Measurements from ENCODE around the gene SIPA1L3. TPM values are rescaled to one million over a fixed set of nuclear protein-coding genes. Genes with fewer than 3 reads are reported as not detected.

The SIPA1L3 gene
- total and polyA plus RNA-seq, 9 of the 15 experiments (the other 6 are each of a cell fraction or from before 2014, with no cell fraction given), result 0.01 to 6.1 (median 2.5) TPM

DNA sequence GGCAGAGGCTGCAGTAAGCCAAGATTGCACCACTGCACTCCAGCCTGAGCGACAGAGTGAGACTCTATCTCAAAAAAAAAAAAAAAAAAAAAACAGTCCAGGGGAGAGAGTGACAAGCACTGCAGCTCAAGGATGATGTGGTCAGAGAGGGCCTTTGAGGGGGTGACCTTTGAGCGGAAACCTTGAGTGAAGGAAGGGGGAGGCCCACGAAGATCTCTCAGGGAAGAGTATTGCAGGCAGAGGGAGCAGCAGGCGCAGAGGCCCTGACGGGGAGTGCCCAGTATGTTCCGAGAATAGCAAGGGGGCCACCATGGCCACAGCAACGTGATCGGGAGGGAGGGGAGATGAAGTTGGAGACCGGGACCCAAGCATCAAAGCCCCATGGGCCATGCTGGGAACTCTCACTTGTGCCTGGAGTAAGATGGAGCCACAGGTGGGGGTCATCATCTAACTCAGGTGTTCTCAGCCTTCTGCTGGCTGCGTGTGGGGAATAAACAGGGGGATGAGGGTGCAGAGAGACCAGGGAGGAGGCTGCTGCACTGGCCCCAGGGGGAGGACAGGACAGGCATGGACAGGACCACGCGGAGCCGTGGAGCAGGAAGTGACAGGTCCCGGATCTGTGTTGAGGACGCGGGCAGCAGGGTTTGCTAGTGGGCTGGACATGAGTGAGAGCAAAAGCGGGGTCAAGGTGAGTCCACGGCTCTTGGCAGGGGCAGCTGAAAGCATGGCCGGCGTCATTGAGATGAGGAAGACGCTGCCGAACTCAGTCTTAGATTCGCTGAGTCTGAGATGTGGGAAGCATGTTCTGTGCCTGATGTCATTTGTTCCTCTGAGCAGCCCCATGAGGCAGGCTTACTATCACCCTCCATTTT lies 256.6 kb downstream of the SIPA1L3 start (continued):
- no peak for TF ChIP-seq KAT2B (IDR thresholded peaks at IDR 0.05; ENCODE audit: low read depth, low read length)
- no peak for TF ChIP-seq BCOR (IDR thresholded peaks at IDR 0.05)

DNA sequence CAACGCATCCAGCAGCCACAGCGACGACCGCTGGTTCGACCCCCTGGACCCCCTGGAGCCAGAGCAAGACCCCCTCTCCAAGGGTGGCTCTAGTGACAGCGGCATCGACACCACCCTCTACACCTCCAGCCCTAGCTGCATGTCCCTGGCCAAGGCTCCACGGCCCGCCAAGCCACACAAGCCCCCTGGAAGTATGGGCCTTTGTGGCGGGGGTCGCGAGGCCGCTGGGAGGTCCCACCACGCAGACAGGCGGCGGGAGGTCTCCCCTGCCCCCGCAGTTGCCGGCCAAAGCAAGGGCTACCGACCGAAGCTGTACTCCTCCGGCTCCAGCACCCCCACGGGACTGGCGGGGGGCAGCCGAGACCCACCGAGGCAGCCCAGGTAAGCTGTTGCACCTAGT lies 257.5 kb downstream of the SIPA1L3 start:
- WGBS (ENCODE audit: insufficient coverage, low coverage, missing lambda C conversion rate), result 52% methylated on average over 23 of the region's 25 CpGs
- POLR2A ChIA-PET, result interaction anchor here (0.7 to 1.9 kb wide), 4 partner anchors 10 to 30 kb away, joined by 3 to 9 read pairs (median 6); no protein-coding TSS in a partner anchor

More for the DNA sequence above, 257.5 kb downstream of the SIPA1L3 start:
- Histone ChIP-seq H3K9ac (ENCODE audit: insufficient read depth in 1 of 2, low read depth in 2 of 2, low read length in 2 of 2) (no peak overlapping the region; a peak in 1 of 4 replicates), H4K20me1 (replicated peaks; ENCODE audit: control insufficient read depth, insufficient read depth, low read length) (no peaks in the 10 kb centered on the region), H3K4me1 (replicated peaks in 1 of 2; ENCODE audit: control insufficient read depth in 2 of 2, insufficient read depth in 2 of 2, low read length in 2 of 2) (peaks cover 0 to 9% of the 10 kb centered on the region in 2 experiments; a peak in 2 of 5 replicates), H3K79me2 (ENCODE audit: control insufficient read depth, insufficient read depth, low read length) (no peaks in the 10 kb centered on the region), H3K27ac (ENCODE audit: extremely low read depth, low read depth, low read length) (no peak overlapping the region), H3K4me3 (no peak overlapping the region), H3K4me2 (ENCODE audit: insufficient read depth, low read length) (no peak overlapping the region), H3K36me3 (ENCODE audit: control insufficient read depth, insufficient read depth, low read length) (no peaks in the 10 kb centered on the region), H3K27me3 (ENCODE audit: control insufficient read depth in 2 of 2, insufficient read depth in 2 of 2, low read length in 2 of 2) (no peaks in the 10 kb centered on the region), H2AFZ (ENCODE audit: low read depth, low read length) (no peak overlapping the region), H3K9me3 (replicated peaks; ENCODE audit: control insufficient read depth, insufficient read depth, low read depth, low read length) (peaks cover 9% of the 10 kb centered on the region), H3K9me1 (ENCODE audit: control insufficient read depth, insufficient read depth, low read length) (no peaks in the 10 kb centered on the region)
- CTCF ChIA-PET (ENCODE audit: low intra/inter-chr PET ratio), result no interaction called here
- BruUV-seq (replicated peaks), result no TSS peak
- in situ Hi-C loops (cut with MboI) (no loop called here), intact Hi-C loops (cut with micrococcal nuclease) (no loop called here)
- FAIRE-seq, result no peak
- ATAC-seq, result no peak
- TF ChIP-seq, protein P1, sequence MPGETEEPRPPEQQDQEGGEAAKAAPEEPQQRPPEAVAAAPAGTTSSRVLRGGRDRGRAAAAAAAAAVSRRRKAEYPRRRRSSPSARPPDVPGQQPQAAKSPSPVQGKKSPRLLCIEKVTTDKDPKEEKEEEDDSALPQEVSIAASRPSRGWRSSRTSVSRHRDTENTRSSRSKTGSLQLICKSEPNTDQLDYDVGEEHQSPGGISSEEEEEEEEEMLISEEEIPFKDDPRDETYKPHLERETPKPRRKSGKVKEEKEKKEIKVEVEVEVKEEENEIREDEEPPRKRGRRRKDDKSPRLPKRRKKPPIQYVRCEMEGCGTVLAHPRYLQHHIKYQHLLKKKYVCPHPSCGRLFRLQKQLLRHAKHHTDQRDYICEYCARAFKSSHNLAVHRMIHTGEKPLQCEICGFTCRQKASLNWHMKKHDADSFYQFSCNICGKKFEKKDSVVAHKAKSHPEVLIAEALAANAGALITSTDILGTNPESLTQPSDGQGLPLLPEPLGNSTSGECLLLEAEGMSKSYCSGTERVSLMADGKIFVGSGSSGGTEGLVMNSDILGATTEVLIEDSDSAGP (CRISPR knock-in tag; IDR thresholded peaks at IDR 0.05), result no peak
- DNase-seq (ENCODE audit: extremely low read depth in 1 of 4, low spot score in 3 of 4), result no peak

Data from K562 (cell line).